IPS-20b (cell line): ENCODE results near the gene KDM3A.

Source experiments
- H3K27ac ChIP-seq: one replicate; pipeline ENCODE4 v1.5.1; 2013; ENCODE audit warnings: low read length
- H3K27me3 ChIP-seq: 2 replicates; pipeline ENCODE4 v1.6.1; 2013; ENCODE audit warnings: mild to moderate bottlenecking, low read length, inconsistent platforms; ENCODE audit not compliant: insufficient read depth
- H3K36me3 ChIP-seq: 2 replicates; pipeline ENCODE4 v1.6.1; 2013; ENCODE audit warnings: low read depth, mild to moderate bottlenecking, inconsistent platforms, low read length, moderate library complexity; ENCODE audit not compliant: insufficient read depth
- H3K4me1 ChIP-seq: 2 replicates; pipeline ENCODE4 v1.6.1; 2013; ENCODE audit warnings: mild to moderate bottlenecking, control low read depth, inconsistent platforms, low read length, moderate library complexity; ENCODE audit not compliant: insufficient read depth
- H3K4me3 ChIP-seq: 2 replicates; pipeline ENCODE4 v1.5.1; 2013; ENCODE audit warnings: mild to moderate bottlenecking, low read length, inconsistent platforms
- H3K9ac ChIP-seq: 2 replicates; pipeline ENCODE4 v1.6.1; 2013; ENCODE audit warnings: low read depth, mild to moderate bottlenecking, inconsistent platforms, low read length, moderate library complexity
- H3K9me3 ChIP-seq: 2 replicates; pipeline ENCODE4 v1.6.1; 2013; ENCODE audit warnings: mild to moderate bottlenecking, low read depth, low read length, inconsistent platforms; ENCODE audit not compliant: insufficient read depth

KDM3A gene

GRCh38 chr2:86439879-86440630 lies 1.1 kb upstream of the KDM3A start:
- Histone ChIP-seq H3K27ac (no peak overlapping the region), H3K9ac (no peak overlapping the region), H3K4me1 (peaks cover 3% of the 10 kb centered on the region; the same call in 1 of the 2 replicates), H3K27me3 (no peaks in the 10 kb centered on the region; the same call in 1 of the 2 replicates), H3K4me3 (peak overlapping the region; percentile 28), H3K36me3 (peaks cover 13% of the 10 kb centered on the region; the same call in 1 of the 2 replicates), H3K9me3 (peaks cover 30% of the 10 kb centered on the region)

GRCh38 chr2:86441392-86441881 lies 266 bp downstream of the KDM3A start:
- Histone ChIP-seq H3K4me1 (peaks cover 3% of the 10 kb centered on the region; the same call in 1 of the 2 replicates), H3K27ac (no peak overlapping the region), H3K36me3 (peaks cover 13% of the 10 kb centered on the region; the same call in 1 of the 2 replicates), H3K4me3 (peak overlapping the region; percentile 73; the same call in 1 of the 2 replicates), H3K9me3 (peaks cover 30% of the 10 kb centered on the region), H3K27me3 (no peaks in the 10 kb centered on the region; the same call in 1 of the 2 replicates), H3K9ac (no peak overlapping the region; the same call in 1 of the 2 replicates)

GRCh38 chr2:86441882-86442641 lies 891 bp downstream of the KDM3A start:
- Histone ChIP-seq H3K27ac (no peak overlapping the region), H3K27me3 (no peaks in the 10 kb centered on the region; the same call in 1 of the 2 replicates)

GRCh38 chr2:86442642-86443005 lies 1.5 kb downstream of the KDM3A start:
- Histone ChIP-seq H3K36me3 (peaks cover 13% of the 10 kb centered on the region; the same call in 1 of the 2 replicates), H3K9ac (peak overlapping the region; percentile 76; the same call in 1 of the 2 replicates), H3K4me1 (peaks cover 3% of the 10 kb centered on the region; the same call in 1 of the 2 replicates), H3K27ac (no peak overlapping the region), H3K4me3 (peak overlapping the region; percentile 73), H3K27me3 (no peaks in the 10 kb centered on the region; the same call in 1 of the 2 replicates), H3K9me3 (peaks cover 27% of the 10 kb centered on the region)

More at GRCh38 chr2:86441882-86442641, 891 bp downstream of the KDM3A start:
- peaks cover 13% of the 10 kb centered on the region; the same call in 1 of the 2 replicates for H3K36me3 ChIP-seq
- peaks cover 30% of the 10 kb centered on the region for H3K9me3 ChIP-seq
- H3K9ac ChIP-seq = peak overlapping the region; percentile 76; the same call in 1 of the 2 replicates
- H3K4me1 ChIP-seq = peaks cover 3% of the 10 kb centered on the region; the same call in 1 of the 2 replicates
- peak overlapping the region; percentile 73 for H3K4me3 ChIP-seq

- Histone ChIP-seq H3K9ac (peak overlapping the region; percentile 50; the same call in 1 of the 2 replicates), H3K36me3 (peaks cover 13% of the 10 kb centered on the region; the same call in 1 of the 2 replicates), H3K27me3 (no peaks in the 10 kb centered on the region; the same call in 1 of the 2 replicates), H3K4me3 (no peak overlapping the region), H3K4me1 (peaks cover 3% of the 10 kb centered on the region; the same call in 1 of the 2 replicates), H3K9me3 (peaks cover 15% of the 10 kb centered on the region), H3K27ac (no peak overlapping the region)
Observed at GRCh38 chr2:86443631-86444350, 2.6 kb downstream of the KDM3A start.

GRCh38 chr2:86445436-86445835 lies 4.3 kb downstream of the KDM3A start:
- H3K27ac ChIP-seq = no peak overlapping the region
- H3K9me3 ChIP-seq = no peaks in the 10 kb centered on the region; the same call in 1 of the 2 replicates
- no peaks in the 10 kb centered on the region for H3K27me3 ChIP-seq
- H3K9ac ChIP-seq = no peak overlapping the region
- no peak overlapping the region for H3K4me3 ChIP-seq
- peaks cover 3% of the 10 kb centered on the region for H3K4me1 ChIP-seq
- peaks cover 22% of the 10 kb centered on the region for H3K36me3 ChIP-seq

- H3K27me3 ChIP-seq = no peaks in the 10 kb centered on the region
- no peak overlapping the region for H3K4me3 ChIP-seq
- H3K4me1 ChIP-seq = peaks cover 3% of the 10 kb centered on the region
- H3K9ac ChIP-seq = no peak overlapping the region
- H3K27ac ChIP-seq = no peak overlapping the region
- H3K36me3 ChIP-seq = peaks cover 28% of the 10 kb centered on the region
- no peaks in the 10 kb centered on the region for H3K9me3 ChIP-seq
Observed at GRCh38 chr2:86446060-86446459, 4.9 kb downstream of the KDM3A start.

GRCh38 chr2:86453836-86454235 lies 12.7 kb downstream of the KDM3A start:
- no peaks in the 10 kb centered on the region for H3K27me3 ChIP-seq
- no peaks in the 10 kb centered on the region for H3K9me3 ChIP-seq
- H3K27ac ChIP-seq = no peak overlapping the region
- no peak overlapping the region for H3K4me3 ChIP-seq
- H3K4me1 ChIP-seq = no peaks in the 10 kb centered on the region; the same call in 1 of the 2 replicates
- peaks cover 83% of the 10 kb centered on the region for H3K36me3 ChIP-seq
- H3K9ac ChIP-seq = no peak overlapping the region

GRCh38 chr2:86454238-86454637 lies 13.1 kb downstream of the KDM3A start:
- Histone ChIP-seq H3K9ac (no peak overlapping the region), H3K4me1 (no peaks in the 10 kb centered on the region; the same call in 1 of the 2 replicates), H3K9me3 (no peaks in the 10 kb centered on the region), H3K36me3 (peaks cover 83% of the 10 kb centered on the region), H3K27ac (no peak overlapping the region), H3K4me3 (no peak overlapping the region), H3K27me3 (no peaks in the 10 kb centered on the region)

- Histone ChIP-seq H3K27ac (no peak overlapping the region), H3K27me3 (no peaks in the 10 kb centered on the region), H3K4me3 (no peak overlapping the region), H3K9ac (no peak overlapping the region), H3K36me3 (peaks cover 86% of the 10 kb centered on the region), H3K9me3 (no peaks in the 10 kb centered on the region), H3K4me1 (no peaks in the 10 kb centered on the region; the same call in 1 of the 2 replicates)
Observed at GRCh38 chr2:86455181-86455580, 14.0 kb downstream of the KDM3A start.
